HG03095 (cell line): Measurements from ENCODE around the gene PRDM11.

Experiments
- ATAC-seq: cut with Tn5 transposase; IDR thresholded peaks from one replicate; pipeline ENCODE4 v1.9.1; 2021; ENCODE audit warnings: moderate library complexity; ENCODE audit not compliant: unreplicated experiment

Gene PRDM11

DNA sequence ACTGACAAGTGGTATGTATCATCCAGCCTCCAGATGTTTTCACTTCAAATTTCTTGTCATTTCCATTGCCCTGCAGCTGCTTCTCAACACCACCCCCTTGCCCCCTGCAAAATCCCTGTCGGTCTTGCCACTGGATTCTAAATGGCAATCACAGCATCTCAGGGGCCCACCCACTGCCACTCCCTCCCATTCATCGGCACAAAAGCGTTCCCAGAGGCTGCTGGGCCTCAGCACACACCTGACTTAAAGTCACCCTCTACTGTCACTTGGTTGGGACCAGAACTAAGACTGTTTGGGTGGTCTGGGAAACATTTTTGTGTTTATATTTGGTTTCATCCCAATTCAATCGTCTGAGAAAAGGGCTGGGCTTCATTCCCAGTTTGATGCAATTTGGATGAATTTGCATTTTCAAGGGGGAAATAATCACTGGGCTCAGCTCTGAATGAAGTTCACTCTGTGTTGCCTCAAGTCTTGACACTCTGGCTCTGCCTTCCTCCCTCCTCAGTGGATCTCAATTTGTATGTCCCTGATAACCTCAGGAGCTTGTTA, 112.6 kb downstream of the PRDM11 start:
- no peak for ATAC-seq

DNA sequence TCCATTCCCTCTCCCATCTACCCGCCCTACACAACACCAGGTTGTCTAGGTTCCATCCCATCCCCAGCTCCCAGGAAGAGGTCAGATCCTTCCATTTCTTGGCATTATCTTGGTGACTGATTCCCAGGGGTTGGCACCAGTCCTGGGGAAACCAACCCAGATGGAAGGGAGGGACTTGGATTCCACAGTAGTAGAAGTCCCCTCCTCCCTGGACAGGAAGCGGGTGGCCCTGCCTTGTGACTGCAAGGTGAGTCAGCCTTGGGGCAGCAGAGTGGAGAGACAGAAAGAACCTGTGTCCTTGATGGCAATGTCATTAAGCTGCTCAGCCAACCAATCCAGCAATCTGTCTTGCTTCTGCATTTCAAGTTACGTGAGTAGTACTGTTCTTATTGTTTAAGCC, 113.2 kb downstream of the PRDM11 start:
- no peak for ATAC-seq

DNA sequence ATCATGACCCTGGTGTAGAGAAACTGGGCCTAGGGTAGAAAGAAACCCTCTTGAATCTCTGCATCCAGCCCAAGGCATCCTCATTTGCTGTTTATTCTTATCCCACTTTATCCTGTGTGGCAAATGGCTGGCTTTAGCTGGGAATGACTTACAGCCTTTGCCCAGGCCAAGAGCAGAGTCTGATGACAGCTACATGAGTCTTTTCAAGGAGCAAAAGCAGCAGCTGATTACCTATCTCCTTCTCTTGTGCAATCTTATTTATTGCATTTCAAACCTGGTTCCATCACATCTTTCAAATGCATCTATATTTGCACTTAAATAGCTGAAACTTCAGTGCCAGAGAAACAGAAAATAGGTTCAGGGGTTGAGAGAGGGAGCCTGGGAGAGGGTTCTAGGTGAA, 113.6 kb downstream of the PRDM11 start:
- no peak for ATAC-seq

DNA sequence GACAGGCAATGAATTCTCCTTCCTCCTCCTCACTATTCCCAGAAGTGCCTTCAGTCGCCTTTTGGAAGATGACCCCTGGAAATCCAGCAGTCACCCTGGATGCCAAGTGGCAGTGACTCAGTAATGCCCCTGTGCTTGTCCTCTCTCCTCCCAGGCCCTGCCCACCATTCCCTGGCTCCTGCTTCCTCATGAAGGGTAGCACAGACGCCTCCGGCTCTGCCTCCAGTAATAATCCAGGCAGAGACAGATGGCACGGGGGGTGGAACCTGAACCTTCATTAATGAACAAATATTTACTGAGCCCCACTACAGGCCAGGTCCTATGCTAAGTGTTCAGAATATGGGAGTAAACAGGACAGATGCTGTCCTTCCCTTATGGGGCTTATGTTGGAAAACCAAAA, 116.5 kb downstream of the PRDM11 start:
- ATAC-seq, result no peak

DNA sequence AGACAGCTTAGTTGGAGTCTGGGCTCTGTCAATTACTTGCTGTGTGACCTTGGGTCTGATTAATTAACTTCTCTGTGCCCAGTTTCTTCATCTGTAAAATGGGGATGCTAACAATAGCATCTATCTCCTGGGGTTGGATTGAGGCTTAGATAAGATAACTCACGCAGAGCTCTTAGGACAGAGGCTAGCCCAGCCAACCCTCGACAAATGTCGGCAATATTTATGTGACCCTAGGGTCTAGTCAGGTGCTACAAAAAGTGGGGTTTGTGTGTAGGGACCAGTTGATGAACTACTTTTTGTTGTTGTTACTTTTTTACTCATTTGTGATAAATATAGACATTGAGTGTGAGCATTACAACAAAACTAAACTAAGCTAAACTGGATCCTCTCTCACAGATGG, 117.3 kb downstream of the PRDM11 start:
- ATAC-seq, result no peak

DNA sequence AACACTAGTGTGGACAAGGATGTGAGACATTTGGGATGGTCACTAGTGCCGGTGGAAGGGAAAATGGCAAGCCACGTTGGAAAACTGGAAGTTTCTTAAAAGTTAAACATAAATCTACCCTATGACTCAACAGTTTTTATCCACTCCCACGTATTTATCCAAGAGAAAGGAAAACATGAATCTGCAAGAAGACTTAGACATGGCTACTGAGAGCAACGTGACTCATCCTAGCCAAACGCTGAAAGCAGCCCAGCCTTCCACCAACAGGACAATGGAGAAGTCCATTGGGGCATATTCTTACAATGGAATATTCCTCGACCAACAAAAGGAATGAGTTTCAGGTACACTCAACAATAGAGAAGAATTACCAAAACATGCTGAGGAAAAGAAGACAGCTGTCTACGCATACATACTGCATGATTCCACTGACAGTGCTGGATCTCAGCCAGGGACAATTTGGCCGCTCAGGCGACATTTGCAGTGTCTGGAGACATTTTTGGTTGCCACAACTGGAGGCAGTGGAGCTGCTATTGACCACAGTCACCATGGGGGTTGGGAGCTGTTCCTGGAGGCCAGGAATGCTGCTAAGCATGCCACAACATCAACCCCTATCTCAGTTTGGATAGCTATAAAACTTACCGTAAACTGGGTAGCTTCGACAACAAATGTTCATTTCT, 118.5 kb downstream of the PRDM11 start:
- ATAC-seq, result no peak

DNA sequence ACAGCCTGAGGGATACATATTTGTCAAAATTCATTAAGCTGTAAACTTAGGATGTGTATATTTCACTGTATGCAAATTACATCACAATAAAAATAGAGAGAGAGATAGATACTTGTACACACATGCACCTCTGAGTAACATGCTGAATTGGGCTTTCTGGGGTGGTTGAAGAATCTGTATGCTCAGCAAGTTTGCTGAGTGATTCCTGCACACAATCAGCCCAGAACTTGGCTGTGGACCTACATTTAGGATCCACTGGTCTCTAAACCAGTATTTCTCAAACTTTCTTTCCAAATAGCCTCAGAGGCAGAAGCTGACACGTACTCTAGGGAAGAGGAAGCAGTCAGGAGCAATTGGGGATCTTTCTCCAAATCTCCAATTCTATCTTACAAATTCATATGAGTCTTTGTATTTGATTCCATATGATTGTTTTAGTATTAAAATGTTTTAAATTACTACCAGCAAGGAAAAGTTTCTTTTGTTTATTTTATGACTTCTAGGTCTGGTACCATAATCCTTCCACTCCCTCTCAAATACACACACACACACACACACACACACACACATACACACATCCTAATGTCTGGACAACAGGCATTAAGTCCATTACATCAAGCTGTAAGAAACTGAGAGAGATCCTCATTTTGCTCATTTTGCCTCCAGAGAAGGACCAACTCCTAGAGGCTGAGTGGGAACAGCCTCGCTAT, 119.7 kb downstream of the PRDM11 start:
- no peak for ATAC-seq

DNA sequence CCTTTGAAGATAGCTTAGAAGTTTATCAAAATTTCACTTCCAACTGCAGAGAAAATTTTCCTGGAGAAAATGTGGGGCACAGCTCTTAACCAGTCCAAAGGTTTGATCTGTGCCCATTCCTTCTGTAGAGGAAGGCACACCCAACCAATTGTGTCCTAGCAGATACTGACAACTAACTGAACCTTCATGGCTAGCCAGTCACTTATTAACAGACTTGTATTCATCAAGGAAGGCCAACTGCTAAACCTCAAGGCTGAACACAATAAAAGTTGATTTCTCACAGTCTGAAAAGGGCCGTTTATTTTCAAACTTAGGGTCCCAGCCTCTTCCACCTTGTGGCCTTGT, 120.2 kb downstream of the PRDM11 start:
- ATAC-seq, result no peak

DNA sequence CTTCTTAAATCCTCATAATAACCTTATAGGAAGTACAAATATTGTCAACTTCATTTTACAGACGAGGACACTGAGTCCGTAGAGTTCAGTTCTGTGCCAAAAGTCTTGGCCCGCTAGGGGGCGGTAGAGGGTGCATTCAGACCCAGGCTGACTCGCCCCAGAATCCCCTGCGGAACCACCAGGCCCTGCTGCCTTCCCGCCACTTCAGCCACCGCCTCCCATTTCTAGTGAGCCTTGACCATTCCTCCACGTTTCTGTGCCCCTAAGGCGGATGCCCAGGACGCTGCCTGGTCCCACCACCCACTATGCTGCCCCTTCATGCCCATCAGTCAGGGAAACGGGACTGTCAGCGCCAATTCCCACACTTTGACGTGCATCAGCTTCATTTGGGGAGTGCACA, 120.6 kb downstream of the PRDM11 start:
- no peak for ATAC-seq

DNA sequence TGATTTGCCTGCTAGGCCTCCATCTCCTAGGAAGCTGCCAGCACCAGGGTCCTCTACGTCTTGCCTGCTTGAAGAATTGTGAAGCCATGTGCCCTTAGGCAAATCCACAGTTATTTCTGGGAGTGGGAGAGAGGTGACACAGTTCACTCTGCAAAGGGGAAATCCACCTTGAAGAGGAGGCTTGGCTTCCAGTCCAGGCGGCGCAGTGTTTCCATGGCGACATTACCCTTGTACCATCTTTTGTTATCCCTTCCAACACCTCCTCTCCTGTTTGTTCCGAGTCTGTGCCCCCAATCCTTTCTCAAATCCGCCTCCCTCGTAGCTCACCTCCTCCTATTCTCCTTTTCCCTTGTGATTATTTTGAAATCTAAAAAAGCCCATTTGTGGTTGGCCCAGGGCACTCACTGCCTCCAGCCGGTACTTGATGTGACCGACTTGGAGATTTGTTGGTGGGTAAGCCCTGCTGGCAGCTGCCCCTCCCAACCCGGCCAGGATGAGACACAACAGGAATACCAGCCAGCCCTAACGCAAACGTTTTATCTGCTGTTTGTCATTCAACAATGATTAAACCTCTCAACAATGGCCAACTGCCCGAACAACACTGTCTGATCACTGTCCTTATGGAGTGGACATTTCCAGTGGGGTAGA, 121.3 kb downstream of the PRDM11 start:
- no peak for ATAC-seq

DNA sequence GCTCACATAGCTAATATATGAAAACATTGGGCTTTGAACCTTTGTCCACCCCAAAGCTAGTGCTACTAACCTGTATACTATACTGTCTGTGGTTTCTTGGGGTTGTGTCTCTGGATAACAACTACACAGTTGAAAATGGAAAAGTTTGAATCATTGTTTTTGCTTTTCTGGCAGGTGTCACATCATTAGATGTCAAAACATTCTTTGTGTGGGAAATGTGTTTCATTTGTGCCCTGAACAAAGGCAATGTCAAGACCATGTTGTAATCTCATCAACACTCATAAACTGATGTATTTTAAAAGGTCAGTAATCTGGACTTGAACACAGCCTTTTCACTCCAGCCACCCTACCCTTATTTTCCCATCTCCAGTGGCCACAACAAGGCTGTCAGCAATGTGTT, 123.2 kb downstream of the PRDM11 start:
- no peak for ATAC-seq

DNA sequence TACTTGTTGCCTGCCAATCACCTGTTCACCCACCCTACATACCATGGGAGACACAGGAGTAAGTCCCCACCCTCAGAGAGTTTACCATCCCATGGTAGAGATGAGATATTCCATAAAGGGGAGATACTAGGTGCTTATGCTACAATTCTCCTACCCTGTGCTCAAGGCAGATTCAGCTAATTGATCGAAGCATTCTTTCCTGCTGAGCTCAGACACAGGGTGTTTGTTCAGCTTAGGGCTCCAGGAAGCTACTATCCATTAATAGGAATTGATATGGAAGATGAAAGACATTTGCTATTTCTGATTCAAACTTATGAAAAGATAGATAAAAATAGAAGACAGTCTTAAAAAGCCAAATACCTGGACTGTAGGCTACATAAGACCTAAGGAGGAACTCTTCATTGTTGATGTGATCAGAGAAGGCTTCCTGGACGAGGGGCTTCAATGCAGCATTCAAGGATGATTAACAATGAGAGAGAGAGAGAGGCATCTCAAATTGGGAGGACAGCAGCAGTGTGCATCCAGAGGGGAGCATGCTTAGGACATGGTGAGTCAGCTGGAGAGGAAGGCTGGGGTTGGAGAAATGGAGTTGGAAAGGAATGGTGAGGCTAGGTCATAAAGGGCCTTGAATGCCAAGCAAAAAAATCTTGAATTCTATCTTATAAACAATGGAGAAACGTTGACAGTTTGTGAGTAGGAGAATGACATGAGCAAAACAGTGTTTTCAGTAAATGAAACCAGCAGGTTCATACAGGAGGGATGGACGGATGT, 124.7 kb downstream of the PRDM11 start:
- ATAC-seq, result no peak

DNA sequence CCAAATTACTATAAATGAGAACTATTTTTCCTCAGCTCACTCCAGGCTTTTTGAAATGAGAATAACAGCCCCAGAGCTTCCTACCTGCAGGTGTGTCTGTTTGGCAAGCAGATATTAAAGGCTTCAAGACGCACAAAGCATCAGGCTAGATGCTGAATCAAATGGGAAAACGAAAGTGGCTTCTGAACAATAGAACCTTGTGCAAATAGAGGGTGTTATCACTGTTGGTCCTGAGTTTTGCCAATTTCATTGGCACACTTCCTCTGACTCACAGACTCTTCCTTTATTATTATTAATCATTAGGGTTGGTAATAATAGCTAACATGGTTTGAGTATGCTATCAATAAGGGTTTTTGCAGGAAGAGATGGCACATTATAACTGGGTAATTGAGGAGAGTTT, 126.3 kb downstream of the PRDM11 start:
- ATAC-seq, result no peak

DNA sequence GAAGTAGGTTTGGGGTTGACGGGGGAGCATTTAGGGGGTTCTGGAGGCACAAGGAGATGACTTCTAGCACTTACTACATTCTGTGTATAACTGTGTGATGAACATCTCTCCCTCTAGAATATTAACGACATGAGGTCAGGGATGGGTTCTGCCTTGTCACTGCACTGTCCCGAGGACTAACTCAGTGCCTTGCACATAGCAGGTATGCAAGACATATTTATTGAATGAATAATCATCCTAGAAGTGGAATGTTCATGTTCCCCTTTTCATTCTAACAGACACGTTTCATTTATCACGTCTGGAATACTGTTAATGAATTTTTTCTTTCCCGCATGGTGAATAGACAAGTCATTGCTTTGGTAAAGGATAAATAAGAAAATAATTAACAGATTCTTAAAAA, 127.1 kb downstream of the PRDM11 start:
- no peak for ATAC-seq

DNA sequence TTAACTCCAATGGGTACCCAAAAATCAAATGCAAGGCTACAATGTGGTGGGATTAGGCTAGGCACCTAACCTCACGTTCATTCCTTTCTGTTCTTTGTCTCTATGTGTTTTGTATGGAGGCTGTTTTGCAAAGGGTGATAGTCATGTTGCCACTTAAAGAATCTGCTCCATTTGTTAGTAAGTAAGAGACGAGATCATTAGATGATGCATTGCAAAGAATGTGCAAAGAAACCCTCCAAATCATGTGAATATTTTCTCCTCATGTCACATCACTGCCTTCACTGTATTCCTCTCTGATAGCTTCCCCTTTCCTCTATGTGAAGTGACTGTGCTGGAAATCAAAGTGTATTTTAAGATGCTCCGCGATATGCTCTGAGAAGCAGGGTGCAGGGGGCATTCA, 127.8 kb downstream of the PRDM11 start:
- ATAC-seq, result no peak

DNA sequence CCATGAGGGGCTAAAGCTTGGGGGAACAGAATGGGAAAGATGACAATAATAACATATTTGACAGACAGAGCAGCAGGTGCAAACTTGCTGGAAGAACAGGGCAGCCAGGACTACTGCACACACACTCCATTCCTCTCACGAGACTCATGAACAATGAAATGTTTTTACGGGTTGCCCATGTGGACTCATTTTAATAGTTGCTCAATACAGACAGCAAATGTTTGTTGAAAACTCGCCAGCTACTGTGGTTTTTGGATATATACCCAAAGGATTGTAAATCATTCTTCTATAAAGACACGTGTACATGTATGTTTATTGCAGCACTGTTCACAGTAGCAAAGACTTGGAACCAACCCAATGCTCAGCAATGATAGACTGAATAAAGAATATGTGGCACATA, 129.4 kb downstream of the PRDM11 start:
- ATAC-seq, result no peak

DNA sequence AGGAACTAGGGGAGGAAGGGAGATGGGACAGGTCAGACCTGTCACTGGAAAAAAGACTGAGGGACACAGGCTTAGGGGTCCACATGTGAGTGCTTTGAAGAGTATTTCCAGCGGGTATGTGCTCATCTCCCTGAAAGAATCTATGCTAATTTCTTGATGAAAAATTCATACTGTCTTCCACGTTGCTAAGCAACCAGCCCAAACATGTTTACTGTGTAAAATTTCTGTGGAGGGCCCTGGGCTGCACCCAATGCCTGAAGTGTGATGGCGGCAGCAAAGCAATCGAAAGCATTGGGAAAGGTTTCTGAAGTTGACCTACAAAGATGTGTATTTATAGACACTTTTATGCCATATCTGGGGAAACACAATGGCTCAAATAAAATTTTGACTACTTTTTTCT, 132.3 kb downstream of the PRDM11 start:
- no peak for ATAC-seq

DNA sequence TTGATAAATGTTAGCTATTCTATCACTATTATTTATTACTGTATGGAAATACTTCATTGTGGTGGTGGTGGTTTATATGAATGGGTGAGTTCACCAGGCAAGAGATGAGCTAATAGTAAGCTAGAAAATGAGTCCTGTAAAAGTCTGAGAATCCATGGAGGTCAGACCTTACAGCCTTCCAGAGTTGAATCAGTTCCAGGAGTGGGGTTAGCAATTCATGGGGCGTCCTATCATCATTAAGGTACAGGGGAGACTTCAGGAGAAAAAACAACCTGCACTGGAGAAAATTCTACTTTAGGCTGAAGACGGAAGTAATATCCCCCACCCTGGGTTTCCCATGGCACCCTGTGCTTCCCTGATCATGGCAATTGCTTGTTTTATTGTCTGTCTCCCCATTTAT, 133.2 kb downstream of the PRDM11 start:
- no peak for ATAC-seq

DNA sequence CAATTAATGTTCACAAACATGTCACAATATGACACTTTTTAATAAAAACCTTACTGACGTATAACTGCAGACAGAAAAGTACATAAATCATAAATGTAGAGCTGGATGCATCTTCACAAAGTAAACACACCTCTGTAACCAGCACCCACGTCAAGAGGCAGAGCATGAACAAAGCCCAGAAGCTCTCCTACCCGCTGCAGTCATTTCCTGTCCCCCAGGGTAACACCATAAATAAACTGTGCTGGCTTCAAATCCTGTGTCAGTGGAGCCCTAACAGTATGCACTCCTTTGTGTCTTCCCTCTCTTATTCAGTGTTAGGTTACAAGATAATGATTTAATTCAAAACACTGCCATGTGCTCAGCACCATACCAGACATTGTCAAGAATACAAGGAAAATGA, 134.0 kb downstream of the PRDM11 start:
- ATAC-seq, result peak; percentile 95

DNA sequence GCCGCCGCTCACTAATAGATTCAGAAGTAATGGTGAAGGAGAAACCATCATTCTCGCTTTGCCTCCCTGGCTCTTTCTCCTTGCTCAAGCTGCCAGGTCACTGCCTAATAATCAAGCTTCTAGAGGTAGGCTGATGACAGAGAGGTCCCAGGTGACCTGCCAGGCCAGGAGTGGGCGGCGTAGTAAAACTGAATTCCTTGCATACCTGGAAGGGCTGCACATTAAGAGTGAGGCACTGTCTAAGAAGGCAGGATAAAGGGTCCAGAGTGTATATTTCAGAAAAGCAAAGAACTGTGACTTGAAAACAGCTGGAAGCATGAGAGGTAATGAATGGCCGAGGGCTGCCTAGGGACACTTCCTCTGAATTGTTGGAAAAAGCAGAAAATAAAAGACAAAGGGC, 135.6 kb downstream of the PRDM11 start:
- ATAC-seq, result no peak
